T-helper 2 cell (primary cell): ENCODE data around the gene APLP2.

ENCODE experiments used
- DNase-seq, 5 experiments: peaks; one replicate each; pipeline versions ENCODE4 v3.0.0 to v3.0.0-alpha.2; 2012 to 2022

The APLP2 gene

DNA sequence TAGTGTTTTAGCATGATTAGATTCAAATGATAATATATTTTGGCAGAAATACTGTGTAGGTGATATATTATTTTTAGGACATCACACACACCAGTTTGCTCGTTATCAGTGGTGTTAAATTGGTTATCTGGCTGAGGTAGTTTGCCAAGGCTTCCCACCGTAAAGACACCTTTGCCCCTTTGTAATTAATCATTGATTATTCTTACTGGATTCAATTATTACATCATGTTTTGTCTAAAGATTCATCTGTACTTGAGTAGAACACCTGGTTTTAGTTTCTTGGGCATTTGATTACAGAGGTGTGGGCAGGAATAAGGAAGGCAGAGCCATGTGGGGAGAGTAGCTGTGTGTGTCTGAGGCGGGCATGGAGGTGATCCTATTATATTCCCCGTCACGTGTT is 50.4 kb downstream of the APLP2 start:
- no peak for DNase-seq

DNA sequence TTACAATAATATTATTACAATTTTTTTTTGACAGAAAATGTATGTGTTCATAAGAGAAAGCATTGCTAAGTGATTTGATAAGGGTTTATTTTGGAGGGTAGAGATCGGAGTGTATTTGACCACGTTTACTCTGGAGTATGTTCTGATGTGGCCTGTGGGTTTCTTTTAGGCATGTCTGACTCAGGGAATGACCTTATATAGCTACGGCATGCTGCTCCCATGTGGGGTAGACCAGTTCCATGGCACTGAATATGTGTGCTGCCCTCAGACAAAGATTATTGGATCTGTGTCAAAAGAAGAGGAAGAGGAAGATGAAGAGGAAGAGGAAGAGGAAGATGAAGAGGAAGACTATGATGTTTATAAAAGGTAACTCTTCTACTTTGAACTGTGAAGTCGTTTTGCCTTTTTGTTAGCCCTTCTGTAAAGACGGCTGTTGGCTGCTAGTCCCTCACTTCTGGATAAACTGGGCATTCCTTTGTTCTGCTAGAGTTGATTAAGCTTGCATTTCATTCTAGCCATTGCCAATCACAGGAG is 51.8 kb downstream of the APLP2 start:
- DNase-seq: no peak

DNA sequence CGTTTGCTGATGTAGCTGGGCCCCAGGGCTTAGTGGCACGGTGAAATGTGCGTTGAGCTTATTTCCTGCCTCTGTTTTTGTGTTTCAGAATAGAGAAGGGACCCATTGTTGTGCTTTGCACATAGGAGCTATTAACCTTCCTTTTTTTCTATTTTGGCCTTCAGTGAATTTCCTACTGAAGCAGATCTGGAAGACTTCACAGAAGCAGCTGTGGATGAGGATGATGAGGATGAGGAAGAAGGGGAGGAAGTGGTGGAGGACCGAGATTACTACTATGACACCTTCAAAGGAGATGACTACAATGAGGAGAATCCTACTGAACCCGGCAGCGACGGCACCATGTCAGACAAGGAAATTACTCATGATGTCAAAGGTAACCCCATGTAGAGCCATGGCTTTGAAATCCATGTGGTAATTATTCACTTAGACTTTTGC is 52.5 kb downstream of the APLP2 start:
- DNase-seq: peak in 1 of 5 experiments; percentile 50

DNA sequence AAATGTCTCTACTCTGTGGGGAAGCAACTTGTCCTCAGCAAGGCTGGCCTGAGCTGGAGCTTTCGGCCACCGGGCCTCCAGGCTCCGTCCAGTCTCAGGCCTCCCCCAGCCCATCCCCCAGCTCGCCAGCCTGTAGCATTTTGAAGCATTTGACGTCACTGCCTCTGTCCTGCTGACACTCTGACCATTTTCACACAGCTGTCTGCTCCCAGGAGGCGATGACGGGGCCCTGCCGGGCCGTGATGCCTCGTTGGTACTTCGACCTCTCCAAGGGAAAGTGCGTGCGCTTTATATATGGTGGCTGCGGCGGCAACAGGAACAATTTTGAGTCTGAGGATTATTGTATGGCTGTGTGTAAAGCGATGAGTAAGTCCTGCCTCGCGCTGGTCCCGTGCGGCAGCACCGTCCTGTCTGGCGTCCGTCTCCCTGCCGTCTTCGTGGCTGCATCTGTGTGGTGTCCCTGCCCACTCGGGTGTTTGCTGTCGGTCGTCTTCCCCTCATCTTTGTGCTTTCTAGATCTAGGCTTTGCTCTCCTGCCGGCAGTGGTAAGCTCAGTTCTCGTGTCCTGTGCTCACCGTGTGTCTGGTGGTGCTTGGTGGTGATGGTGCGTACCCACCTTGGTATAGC is 53.8 kb downstream of the APLP2 start:
- no peak for DNase-seq

DNA sequence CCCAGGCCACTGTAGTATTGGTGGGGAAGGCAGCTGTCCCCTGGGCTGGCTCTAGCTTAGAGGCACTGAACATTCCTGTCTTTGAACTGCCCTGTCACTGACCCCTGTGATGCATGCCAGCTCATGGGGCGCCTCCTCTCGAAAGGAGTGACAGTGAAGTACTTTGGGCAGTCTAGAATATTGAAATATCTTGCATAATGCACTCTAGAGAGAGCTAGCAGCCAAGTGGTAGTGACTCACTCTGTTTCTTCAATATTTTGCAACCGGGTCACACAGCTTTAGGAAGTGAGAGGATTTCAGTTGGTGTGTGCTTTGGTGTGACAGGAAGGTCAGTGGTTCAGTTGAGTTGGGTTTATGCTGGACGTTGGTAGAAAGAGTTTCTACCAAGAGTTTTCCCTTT is 54.4 kb downstream of the APLP2 start:
- no peak for DNase-seq

DNA sequence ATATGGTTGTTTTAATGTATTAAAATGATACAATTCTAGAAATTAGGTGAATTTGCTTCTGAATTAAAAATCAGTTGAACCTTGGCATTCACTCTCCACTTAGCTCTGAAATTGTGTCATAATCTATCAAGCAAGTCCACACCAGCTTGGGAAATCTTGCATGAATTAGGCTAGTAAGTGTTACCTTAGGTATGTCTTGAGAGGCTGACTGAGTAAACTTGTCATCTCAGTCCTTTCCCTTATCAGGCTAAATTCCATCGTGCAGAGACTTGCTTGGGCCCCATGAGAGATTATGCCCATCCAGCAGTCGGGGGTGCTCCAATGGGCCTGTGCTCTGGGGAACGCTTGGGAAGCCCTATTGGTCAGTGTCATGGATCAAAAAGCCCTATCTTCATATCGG is 55.9 kb downstream of the APLP2 start:
- no peak for DNase-seq

DNA sequence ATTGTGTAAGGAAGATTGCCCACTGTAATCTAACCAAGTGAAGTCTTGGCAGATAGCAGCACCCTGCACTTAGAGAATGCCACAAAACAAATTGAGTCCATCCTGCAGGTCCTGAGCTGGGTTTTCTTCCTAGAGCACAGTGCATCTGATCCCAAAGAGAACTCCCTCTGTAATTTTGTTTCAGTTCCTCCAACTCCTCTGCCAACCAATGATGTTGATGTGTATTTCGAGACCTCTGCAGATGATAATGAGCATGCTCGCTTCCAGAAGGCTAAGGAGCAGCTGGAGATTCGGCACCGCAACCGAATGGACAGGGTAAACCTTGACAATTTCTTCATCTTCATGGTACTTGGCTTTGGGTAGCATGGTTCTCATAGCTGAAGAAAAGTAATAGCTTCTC is 56.8 kb downstream of the APLP2 start:
- DNase-seq: no peak

DNA sequence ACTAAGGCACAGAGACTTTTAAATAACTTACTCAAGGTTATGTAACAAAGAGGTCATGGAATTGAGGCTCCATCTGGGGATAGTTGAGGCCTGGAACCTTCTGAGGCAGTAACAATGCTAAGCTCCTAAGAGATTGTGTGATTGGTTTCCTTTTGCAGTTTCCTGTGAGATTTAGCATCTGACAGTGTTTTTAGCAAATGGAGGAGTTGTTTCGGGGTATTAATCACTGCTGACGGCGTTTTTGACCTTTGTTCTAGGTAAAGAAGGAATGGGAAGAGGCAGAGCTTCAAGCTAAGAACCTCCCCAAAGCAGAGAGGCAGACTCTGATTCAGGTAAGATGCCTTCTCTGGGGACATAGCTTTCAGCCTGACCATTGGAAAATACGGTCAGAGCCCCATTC is 57.8 kb downstream of the APLP2 start:
- no peak for DNase-seq

DNA sequence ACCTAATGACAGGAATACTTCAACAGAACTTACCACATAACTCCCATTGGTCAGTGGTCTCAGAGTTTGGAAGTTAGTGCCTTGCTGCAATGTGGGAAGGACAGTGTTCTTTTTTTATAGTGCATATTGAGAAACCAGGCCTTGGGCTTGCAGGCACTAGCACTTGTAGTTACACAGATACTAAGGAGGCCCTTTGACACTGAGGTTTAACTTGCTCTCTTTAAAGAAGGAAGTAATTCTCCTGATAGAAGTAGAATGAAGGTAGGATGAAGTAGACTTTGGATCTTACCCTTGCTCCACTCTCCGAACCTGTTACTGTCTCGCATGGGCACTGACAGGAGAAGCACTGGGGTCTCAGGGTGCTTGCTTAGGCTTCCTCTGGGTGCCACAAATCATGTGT is 58.9 kb downstream of the APLP2 start:
- no peak for DNase-seq

DNA sequence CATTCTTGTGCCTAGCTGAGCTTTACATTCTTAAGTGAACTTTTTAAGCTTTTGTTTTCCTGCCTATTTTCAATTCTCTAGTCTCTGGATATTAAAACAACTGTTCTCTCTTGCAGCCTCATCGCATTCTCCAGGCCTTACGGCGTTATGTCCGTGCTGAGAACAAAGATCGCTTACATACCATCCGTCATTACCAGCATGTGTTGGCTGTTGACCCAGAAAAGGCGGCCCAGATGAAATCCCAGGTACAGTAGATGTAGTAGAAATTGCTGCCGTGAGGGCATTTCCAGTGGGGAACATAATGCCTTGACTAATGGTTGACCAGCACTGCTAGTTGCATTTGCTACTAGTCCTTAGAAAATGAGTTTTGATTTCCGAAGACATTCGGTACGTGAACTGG is 60.2 kb downstream of the APLP2 start:
- DNase-seq: no peak

DNA sequence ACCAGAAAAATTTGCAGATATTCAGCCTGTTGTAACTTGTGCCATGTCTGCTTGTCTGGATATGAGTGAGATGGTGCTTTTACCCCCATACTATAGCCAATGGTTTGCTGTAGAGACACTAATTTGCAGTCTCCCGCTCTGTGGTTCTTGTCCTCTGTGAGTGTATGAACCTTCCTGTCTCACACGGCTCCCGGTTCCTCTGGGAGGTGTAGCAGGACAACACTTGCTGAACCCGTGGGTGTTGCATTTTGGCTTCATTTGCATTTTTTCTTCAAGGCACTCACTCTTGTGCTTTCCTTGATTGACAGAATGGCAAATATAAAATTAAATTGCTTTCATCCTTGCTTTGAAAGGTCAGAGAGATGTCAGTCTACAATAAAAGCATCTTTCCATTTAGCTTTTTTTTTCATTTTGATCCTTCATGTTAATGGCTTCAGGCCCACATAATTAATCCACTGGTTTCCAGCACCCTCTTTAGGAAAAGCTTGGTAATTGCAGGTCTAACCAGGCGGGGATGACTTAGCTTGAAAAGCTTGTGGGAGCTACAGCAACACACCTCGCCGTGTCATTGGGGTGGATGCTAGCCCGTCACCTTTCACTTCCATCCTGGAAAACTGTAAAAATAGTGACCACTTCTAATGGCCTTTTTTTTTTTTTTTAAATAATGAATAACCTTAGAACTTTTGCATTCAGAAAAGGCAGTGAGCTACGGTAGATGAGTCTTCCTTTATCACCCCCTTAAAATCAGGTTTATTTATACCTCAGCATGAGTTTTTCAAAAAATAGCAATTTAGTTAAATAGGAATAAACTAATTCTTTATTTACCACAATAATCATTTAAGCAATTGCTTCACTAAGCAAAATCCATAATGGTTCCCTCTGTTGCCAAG is 62.5 kb downstream of the APLP2 start:
- DNase-seq: peak in 3 of 5 experiments; percentile 12 to 62 (median 34)

DNA sequence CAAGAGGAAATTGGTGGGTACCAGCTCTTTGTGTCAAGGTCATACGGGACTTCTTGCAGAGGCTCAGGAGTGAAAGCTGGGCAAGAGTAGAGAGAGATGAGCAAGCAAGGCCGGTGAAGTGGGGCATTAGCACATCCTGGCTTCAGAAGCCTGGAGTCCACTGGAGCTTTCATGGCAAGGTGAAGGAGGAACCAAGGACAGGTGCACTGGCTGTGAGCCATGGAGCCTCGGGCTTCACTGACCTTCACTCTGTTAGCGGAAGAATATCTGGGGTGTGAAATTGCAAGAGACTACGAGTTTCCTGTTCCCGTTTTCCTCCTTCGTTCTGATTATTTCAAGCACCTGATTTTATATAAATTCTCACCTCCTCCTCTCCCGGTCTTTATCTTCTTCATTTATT is 64.0 kb downstream of the APLP2 start:
- DNase-seq: no peak

DNA sequence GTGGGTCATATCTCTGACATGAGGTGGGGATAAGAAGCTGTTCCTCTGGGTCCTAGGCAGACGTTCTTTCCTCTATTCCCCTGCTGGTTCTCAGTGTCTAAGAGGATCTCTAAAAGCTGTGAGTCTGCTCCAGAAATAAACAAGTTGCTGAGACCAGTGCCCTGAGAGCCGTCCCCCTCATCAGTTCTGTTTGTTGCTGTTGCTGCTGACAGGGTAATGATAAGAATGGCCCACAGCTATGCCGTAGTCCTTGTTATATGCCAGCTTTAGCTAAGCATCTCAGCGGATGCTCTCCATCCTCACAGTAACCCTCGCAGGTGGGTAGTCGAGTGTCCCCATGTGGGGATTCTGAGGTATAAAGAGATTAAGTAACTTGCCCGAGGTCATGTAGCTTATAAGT is 66.4 kb downstream of the APLP2 start:
- DNase-seq: no peak

DNA sequence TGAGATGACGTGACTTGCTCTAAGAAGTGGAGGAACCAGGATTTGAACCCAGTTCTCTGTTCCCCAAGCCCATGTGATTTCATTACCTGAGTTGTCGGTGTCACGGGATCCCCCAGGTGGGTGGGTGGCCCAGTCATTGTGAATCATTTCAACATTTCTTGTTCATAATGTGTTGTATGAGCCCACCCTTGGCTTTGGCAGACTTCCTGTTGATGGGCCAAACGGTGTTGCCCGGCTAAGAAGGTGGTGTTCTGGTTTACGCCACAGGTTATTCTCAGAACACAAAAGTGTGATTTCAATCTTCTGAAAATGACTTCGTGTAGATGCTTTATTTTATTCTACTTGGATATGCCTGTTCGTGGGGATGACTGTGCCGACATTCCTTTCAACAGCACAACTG is 68.3 kb downstream of the APLP2 start:
- DNase-seq: no peak

DNA sequence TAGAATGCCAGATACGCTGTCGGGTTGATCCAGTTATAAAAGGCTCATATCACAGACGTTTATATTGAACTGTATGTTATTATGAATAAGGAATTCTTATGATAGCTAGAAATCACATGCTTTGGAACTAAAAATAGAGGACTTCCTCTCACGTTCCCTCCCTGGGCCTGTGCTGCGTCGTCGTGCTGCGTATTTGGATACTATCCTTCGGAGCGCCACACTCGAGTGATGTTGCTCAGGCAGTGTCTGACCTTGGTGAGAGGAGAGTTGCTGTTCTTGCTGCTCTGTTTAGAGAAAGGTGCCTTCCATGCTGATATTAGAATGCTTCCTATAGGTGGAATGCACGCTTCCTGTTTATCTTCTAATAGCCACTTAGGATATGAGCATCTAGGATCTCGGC is 69.7 kb downstream of the APLP2 start:
- no peak for DNase-seq

DNA sequence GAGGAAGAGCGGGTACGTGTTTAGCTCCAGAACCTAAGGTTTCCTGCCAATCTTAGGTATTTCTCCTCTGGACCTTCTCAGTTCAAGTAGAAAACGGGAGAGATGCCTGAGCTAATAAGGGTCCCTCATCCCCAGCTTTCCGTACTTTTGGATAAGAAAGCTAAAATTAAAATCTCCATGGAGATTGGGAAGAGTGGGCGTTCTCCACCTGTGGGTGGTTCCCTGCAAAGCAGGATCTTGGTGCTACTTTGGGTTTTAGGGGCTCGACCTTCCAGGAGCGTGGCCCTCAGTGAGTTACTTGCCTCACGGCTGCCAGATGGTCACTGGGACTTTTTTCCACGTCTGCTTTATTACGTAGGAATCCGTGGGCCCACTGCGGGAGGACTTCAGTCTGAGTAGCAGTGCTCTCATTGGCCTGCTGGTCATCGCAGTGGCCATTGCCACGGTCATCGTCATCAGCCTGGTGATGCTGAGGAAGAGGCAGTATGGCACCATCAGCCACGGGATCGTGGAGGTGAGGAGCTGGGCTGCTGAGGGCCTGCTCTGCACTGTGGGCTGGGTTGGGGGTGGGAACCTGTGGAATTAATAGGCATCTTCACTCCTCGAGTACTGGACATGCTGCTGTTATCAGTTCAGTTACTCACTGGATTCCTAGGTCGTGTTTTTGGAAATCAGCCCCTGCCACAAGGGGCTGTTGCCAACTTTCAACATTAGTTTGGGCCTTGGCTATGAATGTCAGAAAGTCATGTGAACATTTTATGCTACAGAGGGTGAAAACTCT is 72.1 kb downstream of the APLP2 start:
- no peak for DNase-seq

DNA sequence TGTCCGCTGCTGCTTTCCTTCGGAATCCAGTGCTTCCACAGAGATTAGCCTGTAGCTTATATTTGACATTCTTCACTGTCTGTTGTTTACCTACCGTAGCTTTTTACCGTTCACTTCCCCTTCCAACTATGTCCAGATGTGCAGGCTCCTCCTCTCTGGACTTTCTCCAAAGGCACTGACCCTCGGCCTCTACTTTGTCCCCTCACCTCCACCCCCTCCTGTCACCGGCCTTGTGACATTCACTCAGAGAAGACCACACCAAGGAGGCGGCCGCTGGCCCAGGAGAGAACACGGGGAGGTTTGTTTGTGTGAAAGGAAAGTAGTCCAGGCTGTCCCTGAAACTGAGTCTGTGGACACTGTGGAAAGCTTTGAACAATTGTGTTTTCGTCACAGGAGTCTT is 74.4 kb downstream of the APLP2 start:
- DNase-seq: no peak

DNA sequence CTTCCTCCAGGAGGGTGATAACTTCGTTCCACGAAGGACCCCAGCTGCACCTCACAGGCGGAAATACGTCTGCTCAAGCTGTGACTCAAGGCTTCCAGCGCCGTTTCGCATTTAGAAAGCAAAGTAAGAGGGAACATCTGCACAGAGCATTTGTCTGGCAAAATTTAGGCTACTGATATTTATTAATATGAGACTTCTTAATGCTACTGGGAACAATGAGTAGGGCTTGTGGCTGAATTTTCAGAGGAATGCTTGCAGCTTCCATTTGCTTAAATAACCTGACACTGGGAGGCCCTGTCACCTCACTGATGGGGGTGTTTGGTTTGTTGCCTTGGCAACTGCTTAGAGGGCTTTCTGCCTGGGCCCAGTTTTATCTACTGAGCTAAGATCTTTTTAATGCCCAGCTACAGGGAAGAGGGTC is 75.2 kb downstream of the APLP2 start:
- DNase-seq: no peak

DNA sequence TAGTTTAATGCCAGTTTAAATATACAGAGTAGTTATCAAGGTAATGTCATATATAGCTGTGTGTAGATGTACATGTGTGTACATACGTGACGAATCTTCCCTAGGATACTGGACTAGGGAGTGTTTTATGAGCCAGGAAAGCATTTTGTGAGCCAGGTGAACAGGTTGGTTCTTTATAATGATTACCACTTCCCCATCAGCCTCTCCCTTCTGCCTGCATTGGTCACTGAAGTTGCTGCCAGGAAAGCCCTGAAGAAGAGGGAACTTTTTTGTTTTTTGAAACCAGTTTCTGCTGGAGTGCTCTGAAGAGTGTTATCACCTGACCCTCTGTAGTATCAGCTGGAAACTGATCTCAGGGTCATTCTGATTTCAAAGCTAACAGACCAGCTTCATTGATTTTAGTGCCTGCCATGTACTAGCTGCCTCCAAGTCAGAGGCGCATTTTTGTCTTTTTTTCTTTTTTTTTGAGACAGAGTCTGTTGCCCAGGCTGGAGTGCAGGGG is 75.7 kb downstream of the APLP2 start:
- no peak for DNase-seq

DNA sequence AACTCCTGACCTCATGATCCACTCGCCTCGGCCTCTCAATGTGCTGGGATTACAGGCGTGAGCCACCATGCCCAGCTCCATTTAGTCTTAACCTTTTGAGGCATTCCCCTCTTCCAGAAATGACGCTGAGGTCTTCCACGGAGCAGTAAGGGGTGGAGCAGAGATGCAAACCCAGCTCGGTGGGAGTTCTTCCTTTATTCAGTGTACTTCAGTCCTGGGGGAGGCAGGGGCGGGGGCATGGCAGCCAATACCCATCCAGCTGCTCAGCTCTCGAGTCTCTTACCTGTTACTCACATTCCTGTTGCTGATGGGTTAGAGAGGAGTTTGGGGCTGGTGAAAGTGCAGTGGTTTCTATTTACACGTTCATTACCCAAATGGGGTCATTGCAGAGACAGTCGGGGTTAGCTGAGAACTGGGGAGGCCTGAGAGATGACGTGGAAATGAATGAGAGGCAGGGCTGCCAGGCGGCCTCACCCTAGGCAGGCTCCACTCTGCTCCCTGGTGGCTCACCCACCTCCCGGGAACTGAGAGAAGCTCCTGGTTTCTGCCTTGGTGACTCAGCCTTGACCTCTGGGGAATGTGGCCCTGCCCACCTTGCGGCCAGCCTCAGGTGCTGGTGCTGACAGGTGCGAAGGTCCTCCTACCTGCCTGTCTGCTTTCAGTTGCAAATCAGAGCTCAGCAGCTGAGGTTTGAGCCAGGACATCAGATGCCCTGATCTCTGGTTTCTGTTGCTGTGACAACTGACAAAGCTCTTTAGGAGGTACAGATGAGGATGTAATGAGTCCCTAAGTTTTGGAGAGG is 76.5 kb downstream of the APLP2 start:
- DNase-seq: peak in 1 of 5 experiments; percentile 24

DNA sequence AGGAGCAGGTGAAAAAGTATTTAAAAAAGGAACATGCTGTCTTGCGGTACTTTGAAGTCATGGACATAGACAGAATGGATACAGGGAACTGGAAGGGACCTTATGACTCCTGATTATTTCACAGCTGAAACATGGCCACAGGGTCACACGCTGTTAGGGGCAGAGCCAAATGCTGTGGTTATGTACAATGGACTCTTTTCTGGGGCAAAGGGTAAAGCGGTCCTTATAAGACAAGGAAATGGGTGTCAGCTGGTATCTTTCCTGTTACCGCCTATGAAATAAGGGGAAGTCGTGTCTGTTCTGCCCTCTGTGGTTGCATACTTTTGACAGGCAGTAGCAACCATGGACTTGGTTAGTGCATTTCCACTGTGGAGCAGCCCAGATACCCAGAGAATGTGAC is 77.1 kb downstream of the APLP2 start:
- peak in 2 of 5 experiments; percentile 36 to 51 for DNase-seq

DNA sequence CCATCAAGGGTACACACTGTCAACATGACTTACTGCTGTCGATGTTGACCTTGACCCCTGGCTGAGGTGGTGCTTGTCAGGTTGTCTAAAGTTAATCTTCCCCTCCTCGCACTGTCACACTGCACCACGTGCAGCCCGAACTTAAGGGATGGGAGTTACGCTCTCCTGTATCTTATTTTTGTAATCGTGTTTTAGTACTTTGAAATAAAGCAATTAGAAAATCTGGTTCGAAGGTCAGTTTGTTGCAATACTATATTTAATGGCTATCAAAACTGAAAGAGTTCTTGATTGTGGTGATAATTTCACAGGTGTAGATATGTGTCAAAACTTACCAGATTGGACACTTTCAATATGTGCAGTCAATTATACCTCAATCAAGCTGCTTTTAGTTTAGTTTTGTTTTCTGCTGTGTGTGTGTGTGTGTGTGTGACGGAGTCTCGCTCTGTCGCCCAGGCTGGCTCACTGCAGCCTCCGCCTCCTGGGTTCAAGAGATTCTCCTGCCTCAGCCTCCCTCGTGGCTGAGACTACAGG is 79.2 kb downstream of the APLP2 start:
- no peak for DNase-seq
